AG10803 (cell line): ENCODE results near the gene ZNF48.

ENCODE experiments used
- DNase-seq: peaks from one replicate; pipeline ENCODE4 v3.0.0; 2010; ENCODE audit warnings: low read depth
- H3K4me3 ChIP-seq: 2 replicates; pipeline ENCODE4 v1.5.1; 2011; ENCODE audit warnings: mild to moderate bottlenecking, low read length, control low read depth
- TF ChIP-seq, protein P1 (sequence below): conservative IDR thresholded peaks from 2 replicates; pipeline ENCODE4 v1.5.1; 2011; ENCODE audit warnings: mild to moderate bottlenecking, low read length, control low read depth, inconsistent platforms

The ZNF48 gene

GRCh38 chr16:30447512-30448226 lies 52.4 kb downstream of the ZNF48 start:
- DNase-seq = no peak
- TF ChIP-seq, protein P1, sequence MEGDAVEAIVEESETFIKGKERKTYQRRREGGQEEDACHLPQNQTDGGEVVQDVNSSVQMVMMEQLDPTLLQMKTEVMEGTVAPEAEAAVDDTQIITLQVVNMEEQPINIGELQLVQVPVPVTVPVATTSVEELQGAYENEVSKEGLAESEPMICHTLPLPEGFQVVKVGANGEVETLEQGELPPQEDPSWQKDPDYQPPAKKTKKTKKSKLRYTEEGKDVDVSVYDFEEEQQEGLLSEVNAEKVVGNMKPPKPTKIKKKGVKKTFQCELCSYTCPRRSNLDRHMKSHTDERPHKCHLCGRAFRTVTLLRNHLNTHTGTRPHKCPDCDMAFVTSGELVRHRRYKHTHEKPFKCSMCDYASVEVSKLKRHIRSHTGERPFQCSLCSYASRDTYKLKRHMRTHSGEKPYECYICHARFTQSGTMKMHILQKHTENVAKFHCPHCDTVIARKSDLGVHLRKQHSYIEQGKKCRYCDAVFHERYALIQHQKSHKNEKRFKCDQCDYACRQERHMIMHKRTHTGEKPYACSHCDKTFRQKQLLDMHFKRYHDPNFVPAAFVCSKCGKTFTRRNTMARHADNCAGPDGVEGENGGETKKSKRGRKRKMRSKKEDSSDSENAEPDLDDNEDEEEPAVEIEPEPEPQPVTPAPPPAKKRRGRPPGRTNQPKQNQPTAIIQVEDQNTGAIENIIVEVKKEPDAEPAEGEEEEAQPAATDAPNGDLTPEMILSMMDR = no peak
- no peak overlapping the region for H3K4me3 ChIP-seq

DNA sequence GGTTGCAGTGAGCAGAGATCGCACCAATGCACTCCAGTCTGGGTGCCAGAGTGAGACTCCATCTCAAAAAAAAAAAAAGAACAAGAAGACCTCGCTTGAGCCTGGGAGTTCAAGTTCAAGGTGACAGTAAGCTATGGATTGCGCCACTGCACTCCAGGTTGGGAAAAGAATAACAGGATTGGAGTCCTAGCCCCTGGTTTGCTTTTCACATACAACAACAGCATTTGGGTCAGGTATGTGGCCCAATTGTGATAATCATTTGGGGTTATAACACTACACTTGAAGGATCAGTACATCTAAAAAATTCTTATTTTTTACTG lies 53.9 kb downstream of the ZNF48 start:
- TF ChIP-seq, protein P1 = no peak
- H3K4me3 ChIP-seq = no peak overlapping the region
- DNase-seq = no peak
